Measurements from ENCODE around the gene ZNF599.

ZNF599 gene

DNA sequence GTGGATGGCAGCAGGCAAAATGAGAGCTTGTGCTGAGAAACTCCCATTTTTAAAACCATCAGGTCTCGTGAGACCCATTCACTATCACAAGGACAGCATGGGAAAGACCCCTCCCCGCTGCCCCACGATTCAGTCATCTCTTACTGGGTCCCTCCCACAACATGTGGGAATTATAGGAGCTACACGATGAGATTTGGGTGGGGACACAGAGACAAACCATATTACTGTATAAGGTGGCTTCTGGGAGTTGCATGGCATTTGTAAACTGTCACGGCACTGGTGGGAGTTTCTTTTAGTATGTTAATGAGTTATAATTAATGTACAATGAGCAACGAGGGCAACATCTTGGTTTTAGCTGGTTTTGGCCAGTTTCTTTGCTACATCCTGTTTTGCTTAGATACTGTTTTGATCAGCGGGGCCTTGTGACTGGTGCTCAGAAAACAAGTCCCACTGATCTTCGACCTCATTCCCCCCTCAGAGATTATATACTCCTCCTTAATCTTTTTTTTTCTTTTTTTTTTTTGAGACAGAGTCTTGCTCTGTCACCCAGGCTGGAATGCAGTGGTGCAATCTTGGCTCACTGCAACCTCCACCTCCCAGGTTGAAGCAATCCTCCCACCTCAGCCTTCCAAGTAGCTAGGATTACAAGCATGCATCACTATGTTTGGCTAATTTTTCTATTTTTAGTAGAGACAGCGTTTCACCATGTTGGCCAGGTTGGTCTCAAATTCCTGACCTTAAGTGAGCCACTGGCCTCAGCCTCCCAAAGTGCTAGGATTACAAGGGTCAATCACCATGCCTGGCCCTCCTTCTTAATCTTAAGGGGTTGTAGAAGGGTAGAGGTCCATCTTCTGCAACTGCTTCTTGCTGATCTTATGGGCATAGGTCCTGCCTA lies 21.3 kb upstream of the ZNF599 start:
- TF ChIP-seq, protein P1, sequence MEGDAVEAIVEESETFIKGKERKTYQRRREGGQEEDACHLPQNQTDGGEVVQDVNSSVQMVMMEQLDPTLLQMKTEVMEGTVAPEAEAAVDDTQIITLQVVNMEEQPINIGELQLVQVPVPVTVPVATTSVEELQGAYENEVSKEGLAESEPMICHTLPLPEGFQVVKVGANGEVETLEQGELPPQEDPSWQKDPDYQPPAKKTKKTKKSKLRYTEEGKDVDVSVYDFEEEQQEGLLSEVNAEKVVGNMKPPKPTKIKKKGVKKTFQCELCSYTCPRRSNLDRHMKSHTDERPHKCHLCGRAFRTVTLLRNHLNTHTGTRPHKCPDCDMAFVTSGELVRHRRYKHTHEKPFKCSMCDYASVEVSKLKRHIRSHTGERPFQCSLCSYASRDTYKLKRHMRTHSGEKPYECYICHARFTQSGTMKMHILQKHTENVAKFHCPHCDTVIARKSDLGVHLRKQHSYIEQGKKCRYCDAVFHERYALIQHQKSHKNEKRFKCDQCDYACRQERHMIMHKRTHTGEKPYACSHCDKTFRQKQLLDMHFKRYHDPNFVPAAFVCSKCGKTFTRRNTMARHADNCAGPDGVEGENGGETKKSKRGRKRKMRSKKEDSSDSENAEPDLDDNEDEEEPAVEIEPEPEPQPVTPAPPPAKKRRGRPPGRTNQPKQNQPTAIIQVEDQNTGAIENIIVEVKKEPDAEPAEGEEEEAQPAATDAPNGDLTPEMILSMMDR (IDR thresholded peaks at IDR 0.05; ENCODE audit: low read depth, low read length) = no peak
- DNase-seq (ENCODE audit: extremely low read depth, low read depth) = no peak

DNA sequence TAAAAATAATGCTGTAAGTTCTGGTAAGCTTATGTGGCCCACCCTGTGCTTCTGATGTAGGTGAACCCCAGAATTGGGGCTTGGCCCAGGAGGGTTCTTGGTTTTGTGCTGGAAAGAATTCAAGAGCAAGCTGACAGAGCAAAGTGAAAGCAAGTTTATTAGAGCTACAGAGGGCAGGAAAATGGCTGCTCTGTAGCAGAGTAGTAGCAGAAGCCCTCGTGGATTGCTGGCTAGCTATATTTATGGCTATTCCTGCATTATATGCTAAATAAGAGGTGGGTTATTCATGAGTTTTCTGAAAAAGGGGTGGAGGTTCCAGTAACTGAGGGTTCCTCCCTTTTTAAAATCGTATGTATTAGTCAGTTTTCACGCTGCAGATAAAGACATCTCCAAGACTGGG lies 20.6 kb upstream of the ZNF599 start:
- no peak for DNase-seq (ENCODE audit: extremely low read depth, low read depth)
- TF ChIP-seq, protein P1 (IDR thresholded peaks at IDR 0.05; ENCODE audit: low read depth, low read length) = no peak

DNA sequence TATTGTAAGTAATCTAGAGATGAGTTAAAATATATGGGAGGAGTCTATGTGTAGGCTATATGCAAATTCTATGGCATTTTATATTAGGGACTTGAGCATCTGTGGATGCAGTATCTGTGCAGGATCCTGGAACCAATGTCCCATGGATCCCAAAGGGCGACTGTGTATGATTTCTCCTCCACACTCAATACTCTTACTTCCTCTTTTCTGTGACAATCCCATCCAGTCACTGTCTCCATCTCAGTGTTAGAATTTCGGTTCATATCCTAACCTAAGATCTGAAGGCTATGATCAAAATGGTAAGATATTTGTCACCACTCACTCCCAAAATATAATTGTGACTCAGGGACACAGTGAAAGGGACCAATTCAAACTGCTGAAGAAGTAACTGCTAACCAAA lies 15.1 kb upstream of the ZNF599 start:
- DNase-seq (ENCODE audit: extremely low read depth, low read depth) = no peak
- TF ChIP-seq, protein P1 (IDR thresholded peaks at IDR 0.05; ENCODE audit: low read depth, low read length) = no peak

DNA sequence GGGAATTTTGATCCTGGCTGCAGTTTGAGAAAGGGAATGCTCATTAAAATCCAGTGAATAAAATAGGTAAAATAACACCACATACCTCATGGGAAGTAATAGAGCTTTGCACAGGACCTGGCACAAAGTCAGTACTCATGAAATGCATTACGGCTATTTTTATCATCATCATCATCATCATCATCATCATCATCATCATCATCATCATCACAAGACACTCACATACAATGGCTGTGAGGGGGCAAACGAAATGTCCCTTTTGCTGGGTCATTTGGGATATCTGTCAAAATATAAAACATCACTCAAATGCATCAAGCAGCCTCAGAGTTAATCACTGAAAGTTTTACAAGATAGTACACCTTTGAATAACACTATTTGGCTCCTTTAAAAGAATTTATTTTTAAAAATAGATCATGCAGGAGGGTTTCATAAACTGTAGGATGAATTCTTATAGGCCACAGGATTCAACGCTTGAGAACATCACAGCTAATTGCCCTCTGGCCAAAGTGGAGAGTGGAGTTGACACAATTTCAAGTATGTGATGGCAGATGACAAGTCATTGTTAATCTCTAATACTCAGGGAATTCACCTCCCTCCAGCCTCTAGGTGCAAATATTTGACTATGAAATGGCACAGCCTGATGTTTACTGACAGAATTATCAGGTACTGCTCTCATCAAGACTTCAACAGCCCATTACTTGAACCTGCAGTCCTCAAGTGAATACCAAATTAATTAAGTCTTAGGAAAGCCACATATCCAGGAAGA lies 14.2 kb upstream of the ZNF599 start:
- TF ChIP-seq, protein P1 (IDR thresholded peaks at IDR 0.05; ENCODE audit: low read depth, low read length) = no peak
- no peak for DNase-seq (ENCODE audit: extremely low read depth, low read depth)

DNA sequence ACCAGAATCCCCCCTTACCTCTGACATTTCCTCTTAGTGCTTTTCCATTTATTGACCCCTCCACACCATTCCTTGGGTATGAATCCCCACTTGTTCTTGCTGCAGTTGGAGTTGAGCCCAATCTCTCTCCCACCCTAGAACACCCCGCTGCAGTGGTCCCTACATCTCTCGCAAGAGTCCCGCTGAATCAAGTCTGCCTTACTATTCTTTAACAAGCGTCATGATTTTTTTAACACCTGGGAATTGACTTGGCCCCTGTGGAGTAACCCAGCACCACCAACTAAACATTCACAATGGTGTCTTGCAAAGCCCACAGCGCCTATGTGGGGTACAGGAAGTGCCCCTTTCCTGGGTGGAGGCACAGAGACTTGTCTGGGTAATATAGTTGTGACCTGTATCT lies 13.2 kb upstream of the ZNF599 start:
- no peak for DNase-seq (ENCODE audit: extremely low read depth, low read depth)
- TF ChIP-seq, protein P1 (IDR thresholded peaks at IDR 0.05; ENCODE audit: low read depth, low read length) = no peak

DNA sequence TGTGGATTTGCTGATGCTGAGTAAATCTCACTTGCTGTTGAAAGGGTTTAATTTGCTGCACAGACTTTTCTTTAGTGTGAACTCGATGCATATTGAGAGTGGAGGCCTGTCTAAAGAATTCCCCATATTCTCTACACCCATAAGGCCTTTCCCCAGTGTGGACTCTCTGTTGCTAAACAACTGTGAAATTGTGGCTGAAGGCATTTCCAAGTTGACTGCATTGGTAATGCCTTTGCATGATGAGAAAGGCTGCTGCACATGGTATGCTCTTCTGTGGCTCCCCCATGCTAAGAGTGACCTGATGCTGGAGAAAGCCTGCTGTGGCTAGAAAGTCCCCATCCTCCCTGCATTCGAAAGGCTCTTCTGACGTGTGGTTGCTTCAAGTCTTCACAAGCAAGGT lies 6.6 kb upstream of the ZNF599 start:
- DNase-seq (ENCODE audit: extremely low read depth, low read depth) = no peak
- TF ChIP-seq, protein P1 (IDR thresholded peaks at IDR 0.05; ENCODE audit: low read depth, low read length) = no peak

DNA sequence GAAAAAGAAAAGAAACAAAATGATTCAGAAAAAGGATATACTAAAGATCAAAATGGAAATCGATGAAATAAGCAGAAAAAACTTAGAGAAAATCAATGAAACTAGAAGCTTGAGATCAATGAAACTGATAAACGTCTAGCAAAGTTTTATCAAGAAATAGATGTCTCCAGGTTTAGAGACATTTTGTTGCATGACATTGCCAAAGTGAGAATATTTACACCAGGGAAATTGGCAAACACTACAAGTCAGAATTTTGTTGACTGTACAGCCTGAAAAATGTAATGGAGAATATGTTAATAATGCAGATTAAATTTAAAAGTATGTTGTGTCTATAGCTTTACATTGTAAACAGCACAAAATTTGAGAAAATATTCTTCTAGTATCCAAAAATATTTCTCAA lies 5.3 kb upstream of the ZNF599 start:
- TF ChIP-seq, protein P1 (IDR thresholded peaks at IDR 0.05; ENCODE audit: low read depth, low read length) = no peak
- DNase-seq (ENCODE audit: extremely low read depth, low read depth) = no peak
